Measurements from ENCODE around the gene ISCU.

DNA sequence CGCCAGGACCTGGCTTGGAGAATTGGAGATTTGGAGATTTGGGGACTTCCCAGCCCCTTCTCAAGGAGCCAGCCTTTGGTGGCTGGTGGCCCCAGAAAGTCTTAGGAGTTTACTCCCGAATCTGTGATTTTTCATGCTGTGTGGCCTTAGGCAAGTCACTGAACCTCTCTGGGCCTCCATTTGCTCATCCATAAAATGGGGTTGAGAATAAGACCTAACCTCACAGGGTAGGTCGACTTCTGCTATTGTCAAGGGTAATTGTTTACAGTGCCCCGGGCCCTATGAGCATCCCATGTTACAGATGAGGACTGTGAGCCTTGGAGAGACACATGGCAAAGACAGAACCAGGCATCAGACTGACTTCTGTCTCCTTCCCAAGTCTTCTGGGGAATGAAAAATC is 51.6 kb downstream of the ISCU start:
- TF ChIP-seq, protein P1, sequence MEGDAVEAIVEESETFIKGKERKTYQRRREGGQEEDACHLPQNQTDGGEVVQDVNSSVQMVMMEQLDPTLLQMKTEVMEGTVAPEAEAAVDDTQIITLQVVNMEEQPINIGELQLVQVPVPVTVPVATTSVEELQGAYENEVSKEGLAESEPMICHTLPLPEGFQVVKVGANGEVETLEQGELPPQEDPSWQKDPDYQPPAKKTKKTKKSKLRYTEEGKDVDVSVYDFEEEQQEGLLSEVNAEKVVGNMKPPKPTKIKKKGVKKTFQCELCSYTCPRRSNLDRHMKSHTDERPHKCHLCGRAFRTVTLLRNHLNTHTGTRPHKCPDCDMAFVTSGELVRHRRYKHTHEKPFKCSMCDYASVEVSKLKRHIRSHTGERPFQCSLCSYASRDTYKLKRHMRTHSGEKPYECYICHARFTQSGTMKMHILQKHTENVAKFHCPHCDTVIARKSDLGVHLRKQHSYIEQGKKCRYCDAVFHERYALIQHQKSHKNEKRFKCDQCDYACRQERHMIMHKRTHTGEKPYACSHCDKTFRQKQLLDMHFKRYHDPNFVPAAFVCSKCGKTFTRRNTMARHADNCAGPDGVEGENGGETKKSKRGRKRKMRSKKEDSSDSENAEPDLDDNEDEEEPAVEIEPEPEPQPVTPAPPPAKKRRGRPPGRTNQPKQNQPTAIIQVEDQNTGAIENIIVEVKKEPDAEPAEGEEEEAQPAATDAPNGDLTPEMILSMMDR (IDR thresholded peaks at IDR 0.05) = no peak
- no peak for TF ChIP-seq POLR2AphosphoS5 (IDR thresholded peaks at IDR 0.05)
